Transverse colon (tissue), 4 donors: ENCODE data around the gene CNRIP1. TPM values are rescaled to one million over a fixed set of nuclear protein-coding genes. Genes with fewer than 3 reads are reported as not detected.

Experiments
- DNase-seq: peaks from one replicate; pipeline ENCODE4 v3.0.0-alpha.2; 2019
- H3K27ac ChIP-seq, 4 donors: fragments of 200-600 bp; sonication (generic); 2 replicates each; pipeline ENCODE4 v1.5.1; 2016 to 2018; ENCODE audit warnings: inconsistent platforms in 4 of 4
- H3K27me3 ChIP-seq: fragments of 200-600 bp; sonication (generic); 2 replicates; pipeline ENCODE4 v1.5.1; 2017; ENCODE audit warnings: inconsistent platforms
- H3K36me3 ChIP-seq, 4 donors: fragments of 200-600 bp; sonication (generic); 2 replicates each; pipeline ENCODE4 v1.5.1; 2017 to 2019; ENCODE audit warnings: inconsistent platforms in 4 of 4
- H3K4me1 ChIP-seq, 4 donors: fragments of 200-600 bp; sonication (generic); 2 replicates each; pipeline ENCODE4 v1.5.1; 2017 to 2020; ENCODE audit warnings: inconsistent platforms in 4 of 4
- H3K4me3 ChIP-seq, 4 donors: fragments of 200-600 bp; sonication (generic); 1 replicate in 1 of 4; 2 replicates in 3 of 4; pipeline versions ENCODE4 v1.5.1 to v1.6.1; 2017 to 2019; ENCODE audit warnings: inconsistent platforms in 4 of 4
- H3K9me3 ChIP-seq, 2 donors: fragments of 200-600 bp; sonication (generic); 2 replicates each; pipeline ENCODE4 v1.5.1; 2017 to 2019; ENCODE audit warnings: inconsistent platforms in 2 of 2
- CTCF ChIP-seq, 5 experiments: fragments of 200-600 bp in 3 of 5; fragments of 450-650 bp in 2 of 5; sonication (generic) in 3 of 5; IDR thresholded peaks; 1 replicate in 2 of 5; 2 replicates in 3 of 5; pipeline ENCODE4 v1.5.1; 2016 to 2017; ENCODE audit warnings: antibody characterized with exemption in 5 of 5, inconsistent platforms in 3 of 5, mild to moderate bottlenecking in 2 of 5, moderate library complexity in 1 of 5
- EP300 ChIP-seq: sonication (generic); formaldehyde crosslinking; IDR thresholded peaks from one replicate; pipeline ENCODE4 v1.6.1; 2017; ENCODE audit warnings: antibody characterized with exemption, low read depth
- POLR2A ChIP-seq: fragments of 450-650 bp; IDR thresholded peaks from one replicate; pipeline ENCODE4 v1.6.1; 2016; ENCODE audit warnings: antibody characterized with exemption, mild to moderate bottlenecking, moderate library complexity
- POLR2AphosphoS5 ChIP-seq, 3 donors: sonication (generic); formaldehyde crosslinking; IDR thresholded peaks; one replicate each; pipeline ENCODE4 v1.6.1; 2016; ENCODE audit warnings: antibody characterized with exemption in 3 of 3
- WGBS, 2 donors: methylation state at CpG; one replicate each; pipeline ENCODE4 v1.1.5; 2018; ENCODE audit warnings: low coverage in 1 of 2; 5-methylcytosine and 5-hydroxymethylcytosine counted together
- in situ Hi-C, 4 donors: fragments of 200-750 bp; cut with MboI; loops; one replicate each; pipeline versions ENCODE4 v1.15.0 to v1.15.1; 2017; ENCODE audit warnings: low sequenced_read_pairs in 3 of 4, low pct_ligation_motif_present in 1 of 4, low pct_unique_long_range_greater_than_20kb in 1 of 4
- intact Hi-C: fragments of 100-400 bp; cut with DNase I; formaldehyde crosslinking; loops from one replicate; pipeline ENCODE4 v1.15.1; 2023; ENCODE audit warnings: low total_unique reads
- total RNA-seq, 4 donors: library from RNA; depleted of rRNA; stranded (reverse); fragments of >200 nt; gene quantifications; one replicate each; pipeline ENCODE4 v1.1.0, GENCODE V29; 2016

Gene CNRIP1
- total RNA-seq, 4 donors from 2014 or later: 1.4 to 11.6 (median 7.6) TPM; not detected in 1

- Histone ChIP-seq H3K36me3 (no peaks in the 10 kb centered on the region), H3K4me1 (no peaks in the 10 kb centered on the region), H3K27me3 (no peaks in the 10 kb centered on the region), H3K4me3 (no peak overlapping the region), H3K27ac (no peak overlapping the region), H3K9me3 (no peaks in the 10 kb centered on the region)
- intact Hi-C loops (no loop called here), in situ Hi-C loops (no loop called here)
- DNase-seq: no peak
- WGBS, 2 donors: 92% methylated on average over 3 of the region's 3 CpGs
- no peak for TF ChIP-seq POLR2A
- no peak for TF ChIP-seq CTCF (IDR thresholded peaks at IDR 0.05)
- no peak for TF ChIP-seq POLR2AphosphoS5 (IDR thresholded peaks at IDR 0.05)
- no peak for TF ChIP-seq EP300
These were observed 25.6 kb downstream of the CNRIP1 start for GRCh38 chr2:68294187-68294586.

- TF ChIP-seq CTCF (IDR thresholded peaks at IDR 0.05): no peak
- no peaks in the 10 kb centered on the region for H3K36me3 ChIP-seq
- H3K9me3 ChIP-seq: no peaks in the 10 kb centered on the region
- no peak overlapping the region for H3K27ac ChIP-seq
- no peaks in the 10 kb centered on the region for H3K27me3 ChIP-seq
- H3K4me1 ChIP-seq: no peaks in the 10 kb centered on the region
- WGBS, 2 donors: 65 to 82% methylated on average over 3 to 6 of the region's 6 CpGs
- in situ Hi-C loops (no loop called here), intact Hi-C loops (no loop called here)
- DNase-seq: no peak
- no peak overlapping the region for H3K4me3 ChIP-seq
These were observed 26.0 kb downstream of the CNRIP1 start for GRCh38 chr2:68293755-68294154.

- WGBS, 2 donors: 83 to 92% methylated on average over 4 of the region's 4 CpGs
- DNase-seq: no peak
- Histone ChIP-seq H3K9me3 (no peaks in the 10 kb centered on the region), H3K4me1 (peaks cover 0 to 5% (median 2%) of the 10 kb centered on the region in 4 donors), H3K4me3 (no peak overlapping the region), H3K27me3 (no peaks in the 10 kb centered on the region), H3K27ac (no peak overlapping the region), H3K36me3 (no peaks in the 10 kb centered on the region)
- no peak for TF ChIP-seq POLR2A
- intact Hi-C loops: no loop called here
- in situ Hi-C loops: no loop called here
These were observed 26.7 kb downstream of the CNRIP1 start for GRCh38 chr2:68293024-68293423.

- H3K27ac ChIP-seq: no peak overlapping the region
- in situ Hi-C loops: no loop called here
- H3K27me3 ChIP-seq: no peaks in the 10 kb centered on the region
- no peak for DNase-seq
- TF ChIP-seq CTCF (IDR thresholded peaks at IDR 0.05): peak; percentile 43 to 68 (median 57)
- no peak for TF ChIP-seq POLR2A
- TF ChIP-seq POLR2AphosphoS5 (IDR thresholded peaks at IDR 0.05): no peak
- TF ChIP-seq EP300: no peak
- WGBS, 2 donors: 23 to 35% methylated on average over 2 to 3 of the region's 3 CpGs
- H3K36me3 ChIP-seq: no peaks in the 10 kb centered on the region
- H3K4me1 ChIP-seq: peaks cover 0 to 6% (median 4%) of the 10 kb centered on the region in 4 donors
- intact Hi-C loops: no loop called here
- H3K4me3 ChIP-seq: no peak overlapping the region
- no peaks in the 10 kb centered on the region for H3K9me3 ChIP-seq
These were observed 27.5 kb downstream of the CNRIP1 start for GRCh38 chr2:68292108-68292710.

GRCh38 chr2:68291314-68291713 is 28.4 kb downstream of the CNRIP1 start:
- in situ Hi-C loops (no loop called here), intact Hi-C loops (no loop called here)
- TF ChIP-seq EP300: no peak
- TF ChIP-seq POLR2AphosphoS5 (IDR thresholded peaks at IDR 0.05): no peak
- no peak for TF ChIP-seq CTCF (IDR thresholded peaks at IDR 0.05)
- TF ChIP-seq POLR2A: no peak
- peaks cover 0 to 6% (median 4%) of the 10 kb centered on the region in 4 donors for H3K4me1 ChIP-seq
- 78 to 81% methylated on average over 3 to 6 of the region's 6 CpGs for WGBS, 2 donors
- no peaks in the 10 kb centered on the region for H3K27me3 ChIP-seq
- no peaks in the 10 kb centered on the region for H3K36me3 ChIP-seq
- no peak overlapping the region for H3K4me3 ChIP-seq
- DNase-seq: no peak
- no peaks in the 10 kb centered on the region for H3K9me3 ChIP-seq
- no peak overlapping the region for H3K27ac ChIP-seq
